Skeletal muscle tissue (tissue), 4 donors: ENCODE measurements around the gene TPCN1. TPM values are rescaled to one million over a fixed set of nuclear protein-coding genes. Genes with fewer than 3 reads are reported as not detected.

Experiments used
- H3K27ac ChIP-seq: one replicate; pipeline ENCODE4 v1.7.0; 2013; ENCODE audit warnings: mild to moderate bottlenecking, low read depth, low read length, inconsistent platforms
- H3K27me3 ChIP-seq, 3 donors: one replicate each; pipeline ENCODE4 v1.7.0; 2013; ENCODE audit warnings: low read length in 3 of 3; ENCODE audit not compliant: control insufficient read depth in 3 of 3, insufficient read depth in 3 of 3
- H3K36me3 ChIP-seq, 3 donors: one replicate each; pipeline ENCODE4 v1.7.0; 2013; ENCODE audit warnings: low read length in 3 of 3; ENCODE audit not compliant: control insufficient read depth in 3 of 3, insufficient read depth in 3 of 3
- H3K4me1 ChIP-seq, 3 donors: one replicate each; pipeline ENCODE4 v1.7.0; 2013; ENCODE audit warnings: low read length in 3 of 3, mild to moderate bottlenecking in 3 of 3; ENCODE audit not compliant: control insufficient read depth in 3 of 3, insufficient read depth in 3 of 3
- H3K4me3 ChIP-seq, 3 donors: one replicate each; pipeline ENCODE4 v1.7.0; 2013; ENCODE audit warnings: low read length in 3 of 3
- H3K9ac ChIP-seq, 3 donors: one replicate each; pipeline ENCODE4 v1.7.0; 2013; ENCODE audit warnings: low read length in 3 of 3, mild to moderate bottlenecking in 3 of 3, moderate library complexity in 2 of 3, low read depth in 1 of 3
- H3K9me3 ChIP-seq, 3 donors: one replicate each; pipeline ENCODE4 v1.7.0; 2013; ENCODE audit warnings: low read length in 3 of 3; ENCODE audit not compliant: control insufficient read depth in 3 of 3
- total RNA-seq: library from RNA; depleted of rRNA; stranded (reverse); fragments of >200 nt; gene quantifications from one replicate; pipeline ENCODE4 v1.2.3, GENCODE V29; 2014
- donor health status: Osteomylitis.

Gene TPCN1
- total RNA-seq, 1 donor from 2014 or later: 11.0 TPM

DNA sequence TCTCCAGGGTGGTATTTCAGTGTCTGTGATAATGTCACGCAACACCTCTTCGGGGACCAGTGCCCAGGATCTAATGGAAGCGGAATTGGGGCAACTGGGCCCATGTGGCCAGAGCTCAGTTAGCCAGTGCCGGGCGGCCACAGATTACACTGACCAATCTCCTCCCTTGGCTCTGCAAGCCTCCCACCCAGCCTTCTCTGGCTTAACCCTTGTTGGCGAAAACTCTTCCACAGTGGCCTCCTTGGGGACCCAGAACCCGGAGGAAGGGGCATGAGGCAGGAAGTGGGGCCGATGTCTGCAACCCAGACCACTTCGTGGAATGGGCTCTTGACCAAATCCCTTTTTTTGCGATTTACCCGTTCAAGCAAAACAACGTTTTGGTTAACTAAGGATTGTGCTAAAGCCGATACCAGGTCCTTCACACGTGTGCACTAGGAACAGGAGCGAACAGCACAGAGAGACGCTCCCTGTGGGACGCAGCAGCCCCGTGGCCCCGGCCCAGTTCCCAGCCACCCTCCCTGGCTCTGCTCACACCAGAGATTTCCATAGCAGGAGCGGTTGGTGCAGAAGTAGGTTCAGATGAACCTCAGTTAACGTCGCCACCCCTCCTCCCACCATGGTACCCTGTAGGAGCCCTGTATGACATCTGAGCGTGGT is 75.4 kb downstream of the TPCN1 start:
- Histone ChIP-seq H3K4me3 (no peak overlapping the region), H3K4me1 (peaks cover 27 to 32% (median 29%) of the 10 kb centered on the region in 3 donors), H3K27me3 (no peaks in the 10 kb centered on the region), H3K27ac (peak overlapping the region; percentile 17), H3K9ac (no peak overlapping the region), H3K9me3 (no peaks in the 10 kb centered on the region), H3K36me3 (peaks cover 44 to 64% (median 46%) of the 10 kb centered on the region in 3 donors)

- H3K27me3 ChIP-seq: no peaks in the 10 kb centered on the region
- H3K36me3 ChIP-seq: peaks cover 41 to 64% (median 43%) of the 10 kb centered on the region in 3 donors
- peaks cover 27 to 32% (median 29%) of the 10 kb centered on the region in 3 donors for H3K4me1 ChIP-seq
- peak overlapping the region in 1 of 3 donors; percentile 40 for H3K9ac ChIP-seq
- H3K4me3 ChIP-seq: no peak overlapping the region
- H3K27ac ChIP-seq: peak overlapping the region; percentile 17
- H3K9me3 ChIP-seq: no peaks in the 10 kb centered on the region
Measured at GRCh38 chr12:113297214-113297587, 75.9 kb downstream of the TPCN1 start.

DNA sequence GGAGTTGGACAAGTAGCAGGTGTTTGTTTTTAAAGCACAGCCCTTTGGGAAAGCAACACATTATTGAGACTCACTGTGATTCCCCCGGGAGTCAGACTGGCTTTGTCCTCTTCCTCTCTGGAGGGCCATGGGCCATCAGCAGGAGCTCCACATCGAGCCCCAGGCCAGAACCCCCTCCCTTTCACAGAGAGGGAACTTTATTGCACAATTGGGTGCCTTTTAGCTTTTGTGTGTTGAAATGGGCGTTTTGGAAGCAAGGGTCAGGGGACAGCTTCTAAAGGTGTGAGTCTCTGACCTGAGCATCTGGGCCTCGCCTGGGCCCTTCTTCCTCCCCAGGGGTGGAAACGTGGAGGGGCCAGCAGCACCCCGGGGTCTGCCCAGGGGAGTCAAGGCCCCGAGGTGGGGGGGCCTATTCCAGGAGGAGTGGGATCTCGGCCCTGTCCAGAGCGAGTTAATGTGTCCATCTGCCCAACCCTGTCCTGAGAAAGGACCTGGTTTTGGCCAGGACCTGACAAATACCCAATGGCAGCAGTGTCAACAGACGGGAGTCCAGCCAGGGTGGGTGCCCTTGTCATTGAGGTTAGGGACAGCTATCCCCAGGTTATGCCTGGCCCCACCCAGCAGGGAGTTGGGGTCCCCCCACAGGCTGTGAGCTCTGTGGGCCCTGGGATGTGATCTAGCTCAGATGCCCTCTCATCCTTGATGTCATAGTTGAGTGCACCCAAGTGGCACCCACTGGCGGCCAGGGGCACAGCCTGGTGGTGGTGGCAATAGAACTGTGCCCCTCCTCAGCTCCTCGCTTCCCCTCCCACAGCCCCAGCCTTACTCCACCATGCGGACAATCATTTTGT is 76.6 kb downstream of the TPCN1 start:
- H3K4me1 ChIP-seq: peaks cover 27 to 32% (median 29%) of the 10 kb centered on the region in 3 donors
- no peaks in the 10 kb centered on the region for H3K9me3 ChIP-seq
- peak overlapping the region; percentile 85 for H3K27ac ChIP-seq
- peaks cover 39 to 63% (median 40%) of the 10 kb centered on the region in 3 donors for H3K36me3 ChIP-seq
- H3K9ac ChIP-seq: peak overlapping the region in 1 of 3 donors; percentile 71
- no peak overlapping the region for H3K4me3 ChIP-seq
- no peaks in the 10 kb centered on the region for H3K27me3 ChIP-seq

DNA sequence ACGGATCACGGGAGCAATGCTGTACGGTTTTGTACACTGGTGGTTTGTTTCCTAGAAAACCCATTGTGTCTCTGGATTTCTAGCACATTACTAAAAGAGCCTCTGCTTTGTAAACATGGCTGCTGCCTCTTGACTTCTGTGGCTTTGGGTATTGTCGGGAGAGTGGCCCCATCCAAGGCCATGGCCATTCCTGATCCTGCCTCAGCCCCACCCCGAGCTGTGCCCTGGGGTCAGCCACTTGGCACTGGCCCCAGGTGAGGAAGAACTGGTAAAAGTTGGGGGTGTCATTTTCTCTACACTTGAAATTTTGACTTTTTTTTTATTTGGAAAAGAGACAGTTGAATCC is 77.2 kb downstream of the TPCN1 start:
- Histone ChIP-seq H3K9ac (peak overlapping the region in 2 of 3 donors; percentile 20 to 71), H3K9me3 (no peaks in the 10 kb centered on the region), H3K4me3 (no peak overlapping the region), H3K27ac (peak overlapping the region; percentile 85), H3K36me3 (peaks cover 33 to 57% (median 37%) of the 10 kb centered on the region in 3 donors), H3K27me3 (no peaks in the 10 kb centered on the region), H3K4me1 (peaks cover 27 to 32% (median 29%) of the 10 kb centered on the region in 3 donors)

GRCh38 chr12:113298861-113299545 is 77.7 kb downstream of the TPCN1 start:
- peaks cover 27 to 32% (median 29%) of the 10 kb centered on the region in 3 donors for H3K4me1 ChIP-seq
- H3K27ac ChIP-seq: peak overlapping the region; percentile 85
- H3K36me3 ChIP-seq: peaks cover 29 to 54% (median 35%) of the 10 kb centered on the region in 3 donors
- H3K4me3 ChIP-seq: peak overlapping the region in 2 of 3 donors; percentile 4 to 22
- peak overlapping the region; percentile 42 to 71 (median 57) for H3K9ac ChIP-seq
- H3K27me3 ChIP-seq: no peaks in the 10 kb centered on the region
- H3K9me3 ChIP-seq: no peaks in the 10 kb centered on the region

- Histone ChIP-seq H3K9ac (peak overlapping the region in 2 of 3 donors; percentile 57 to 71), H3K27me3 (no peaks in the 10 kb centered on the region), H3K4me1 (peaks cover 27 to 32% (median 29%) of the 10 kb centered on the region in 3 donors), H3K36me3 (peaks cover 28 to 52% (median 34%) of the 10 kb centered on the region in 3 donors), H3K4me3 (peak overlapping the region in 2 of 3 donors; percentile 4 to 6), H3K9me3 (no peaks in the 10 kb centered on the region), H3K27ac (peak overlapping the region; percentile 85)
Measured at GRCh38 chr12:113299619-113300237, 78.5 kb downstream of the TPCN1 start.

- H3K4me3 ChIP-seq: no peak overlapping the region
- no peaks in the 10 kb centered on the region for H3K9me3 ChIP-seq
- no peak overlapping the region for H3K9ac ChIP-seq
- no peak overlapping the region for H3K27ac ChIP-seq
- peaks cover 27 to 32% (median 29%) of the 10 kb centered on the region in 3 donors for H3K4me1 ChIP-seq
- no peaks in the 10 kb centered on the region for H3K27me3 ChIP-seq
- H3K36me3 ChIP-seq: peaks cover 26 to 48% (median 33%) of the 10 kb centered on the region in 3 donors
Measured at GRCh38 chr12:113301811-113302210, 80.5 kb downstream of the TPCN1 start.

DNA sequence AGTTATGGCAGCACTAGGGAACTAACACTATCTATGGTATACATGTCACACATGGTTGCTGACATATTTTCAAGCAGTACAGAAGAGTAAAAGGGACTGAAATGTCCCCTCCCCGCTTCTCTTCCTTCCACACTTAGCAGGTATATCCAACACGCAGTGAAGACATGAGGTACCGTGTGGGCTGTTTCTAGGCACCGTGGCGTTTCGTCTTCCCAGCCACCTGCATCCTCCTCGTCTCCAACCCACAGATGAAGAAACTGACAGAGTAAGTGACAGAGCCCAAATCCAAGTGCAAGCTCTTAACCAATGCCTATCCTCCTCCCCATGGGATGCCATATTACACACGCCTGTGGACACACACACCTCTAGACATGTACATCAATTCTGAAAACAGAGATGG is 81.2 kb downstream of the TPCN1 start:
- Histone ChIP-seq H3K27me3 (no peaks in the 10 kb centered on the region), H3K36me3 (peaks cover 29 to 51% (median 38%) of the 10 kb centered on the region in 3 donors), H3K27ac (no peak overlapping the region), H3K9me3 (no peaks in the 10 kb centered on the region), H3K4me1 (peaks cover 26 to 30% (median 26%) of the 10 kb centered on the region in 3 donors), H3K4me3 (no peak overlapping the region), H3K9ac (no peak overlapping the region)

- peaks cover 20 to 24% (median 20%) of the 10 kb centered on the region in 3 donors for H3K4me1 ChIP-seq
- H3K9ac ChIP-seq: no peak overlapping the region
- H3K27me3 ChIP-seq: no peaks in the 10 kb centered on the region
- peaks cover 26 to 56% (median 43%) of the 10 kb centered on the region in 3 donors for H3K36me3 ChIP-seq
- H3K4me3 ChIP-seq: no peak overlapping the region
- H3K9me3 ChIP-seq: no peaks in the 10 kb centered on the region
- no peak overlapping the region for H3K27ac ChIP-seq
Measured at GRCh38 chr12:113302886-113303640, 81.8 kb downstream of the TPCN1 start.
